GM12892 (cell line): ENCODE measurements around the gene TNK2.

Source experiments
- POLR2A ChIP-seq: IDR thresholded peaks from 2 replicates; pipeline ENCODE4 v1.6.1; 2011; ENCODE audit warnings: low read depth, low read length, control low read depth
- POLR2AphosphoS5 ChIP-seq: IDR thresholded peaks from 2 replicates; pipeline ENCODE4 v1.6.1; 2011; ENCODE audit warnings: low read depth, low read length, control low read depth
- TAF1 ChIP-seq: IDR thresholded peaks from 2 replicates; pipeline ENCODE4 v1.6.1; 2011; ENCODE audit warnings: low read depth, mild to moderate bottlenecking, control low read depth, low read length, borderline replicate concordance

GRCh38 chr3:195895078-195895860 lies 13.1 kb downstream of the TNK2 start:
- TF ChIP-seq POLR2AphosphoS5 (no peak), POLR2A (no peak; the same call in 1 of the 2 replicates), TAF1 (no peak)
